NCI-H128 (cell line): Measurements from ENCODE around the gene PSKH1.

Experiments
- DNase-seq: peaks from one replicate; lab custom pipeline; 2025; ENCODE audit not compliant: unreplicated experiment; lab: John Stamatoyannopoulos, UW

Gene PSKH1

GRCh38 chr16:67939507-67940445 lies 46.7 kb downstream of the PSKH1 start:
- no peak for DNase-seq

- no peak for DNase-seq
Measured at GRCh38 chr16:67940446-67941089, 47.5 kb downstream of the PSKH1 start.

GRCh38 chr16:67941469-67942199 lies 48.6 kb downstream of the PSKH1 start:
- no peak for DNase-seq

- DNase-seq, result no peak
Measured at GRCh38 chr16:67942200-67942509, 49.1 kb downstream of the PSKH1 start.

GRCh38 chr16:67942510-67943255 lies 49.6 kb downstream of the PSKH1 start:
- no peak for DNase-seq

- DNase-seq, result no peak
Measured at GRCh38 chr16:67943256-67943618, 50.2 kb downstream of the PSKH1 start.

GRCh38 chr16:67943619-67944504 lies 50.8 kb downstream of the PSKH1 start, which contains the start of gene LCAT:
Gene LCAT (minus strand): TSS chr16:67944120. CDS start chr16:67944101, 19 bp downstream.
- no peak for DNase-seq

GRCh38 chr16:67944690-67945391 lies 51.8 kb downstream of the PSKH1 start:
- no peak for DNase-seq

- DNase-seq, result no peak
Measured at GRCh38 chr16:67945392-67945933, 52.4 kb downstream of the PSKH1 start.

GRCh38 chr16:67946128-67946569 lies 53.1 kb downstream of the PSKH1 start:
- DNase-seq, result no peak

GRCh38 chr16:67946966-67947558 lies 54.0 kb downstream of the PSKH1 start:
- no peak for DNase-seq

- no peak for DNase-seq
Measured at GRCh38 chr16:67948015-67948414, 55.0 kb downstream of the PSKH1 start.

- DNase-seq, result no peak
Measured at GRCh38 chr16:67949645-67950044, 56.6 kb downstream of the PSKH1 start.

- DNase-seq, result no peak
Measured at GRCh38 chr16:67950335-67950843, 57.3 kb downstream of the PSKH1 start.

- DNase-seq, result no peak
Measured at GRCh38 chr16:67951485-67951884, 58.4 kb downstream of the PSKH1 start.

- DNase-seq, result no peak
Measured at GRCh38 chr16:67953641-67954375, 60.8 kb downstream of the PSKH1 start.

- DNase-seq, result no peak
Measured at GRCh38 chr16:67954421-67955196, 61.6 kb downstream of the PSKH1 start.
